Measurements from ENCODE around the gene NCKAP5L.

GRCh38 chr12:49821373-49822287 is 6.6 kb downstream of the NCKAP5L start:
- no peak for TF ChIP-seq EP300 (IDR thresholded peaks at IDR 0.05)
- TF ChIP-seq POLR2A (IDR thresholded peaks at IDR 0.05; ENCODE audit: low read depth), result no peak
- TF ChIP-seq CTCF (IDR thresholded peaks at IDR 0.05), result no peak

Data from esophagus muscularis mucosa (tissue), 4 donors.